Limb (tissue), 2 donors: ENCODE results near the gene DHX38.

Experiments
- DNase-seq, 2 donors: peaks; one replicate each; pipeline ENCODE4 v3.0.0-alpha.2; 2016; ENCODE audit errors: extremely low spot score in 2 of 2

Gene DHX38

GRCh38 chr16:72162105-72162692, 68.6 kb downstream of the DHX38 start:
- DNase-seq: no peak
